ENCODE measurements around the gene AEBP1.

The AEBP1 gene

DNA sequence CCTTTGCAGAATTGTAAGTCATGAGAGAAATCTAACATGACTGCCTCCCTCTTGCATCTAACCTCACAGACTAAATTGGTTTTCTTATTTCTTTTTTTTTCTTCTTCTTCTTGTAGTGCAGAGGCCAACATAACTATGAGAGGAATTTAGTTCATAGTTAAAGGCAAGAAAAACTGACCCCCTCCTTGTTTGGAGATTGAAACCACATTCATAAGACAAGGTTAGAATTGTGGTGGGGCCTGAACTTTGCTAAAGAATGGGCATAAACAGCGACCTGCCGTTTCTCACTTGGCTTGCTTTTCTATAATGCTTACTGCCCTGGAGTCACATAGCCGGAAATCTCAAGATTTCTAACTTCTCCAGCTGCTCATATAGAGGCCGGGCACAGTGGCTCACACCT lies 19.4 kb upstream of the AEBP1 start:
- DNase-seq (ENCODE audit: low read depth), result no peak

DNA sequence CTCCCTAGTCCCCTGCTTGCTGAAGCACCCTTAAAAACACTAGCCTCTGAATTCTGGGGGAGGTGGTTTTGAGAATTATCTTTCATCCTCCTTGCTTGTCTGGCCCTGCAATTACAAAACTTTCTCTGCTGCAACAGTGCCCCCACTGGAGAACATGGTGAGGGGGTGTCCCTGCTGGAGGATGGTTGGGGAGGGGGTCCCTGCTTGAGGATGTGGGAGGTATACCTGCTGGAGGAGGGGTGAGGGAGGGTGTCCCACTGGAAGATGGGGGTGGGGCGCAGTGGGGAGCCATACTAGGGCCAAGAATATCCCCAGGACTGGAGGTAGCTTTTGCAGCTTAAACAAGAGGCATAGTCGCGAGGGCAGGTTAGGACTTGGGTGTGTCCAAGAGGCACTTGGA lies 18.6 kb upstream of the AEBP1 start:
- no peak for DNase-seq (ENCODE audit: low read depth)

DNA sequence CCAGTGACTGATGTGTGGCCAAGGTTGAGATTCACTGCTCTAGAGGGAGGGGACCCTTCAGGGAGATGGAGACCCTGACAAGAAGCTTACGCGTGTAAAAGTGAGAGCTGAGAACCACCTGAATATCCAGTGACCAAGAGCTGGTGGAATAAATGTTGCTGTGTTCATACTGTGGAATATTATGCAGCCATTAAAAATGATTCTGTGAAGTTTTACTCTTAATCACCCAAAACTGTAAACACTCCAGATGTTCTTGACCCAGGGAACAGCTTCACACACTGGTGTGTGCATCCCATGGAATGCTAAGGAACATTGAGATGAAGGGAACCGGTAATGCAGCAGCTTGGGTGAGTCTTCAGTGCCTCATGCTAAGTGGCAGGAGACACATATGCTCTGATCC lies 17.5 kb upstream of the AEBP1 start:
- no peak for DNase-seq (ENCODE audit: low read depth)

DNA sequence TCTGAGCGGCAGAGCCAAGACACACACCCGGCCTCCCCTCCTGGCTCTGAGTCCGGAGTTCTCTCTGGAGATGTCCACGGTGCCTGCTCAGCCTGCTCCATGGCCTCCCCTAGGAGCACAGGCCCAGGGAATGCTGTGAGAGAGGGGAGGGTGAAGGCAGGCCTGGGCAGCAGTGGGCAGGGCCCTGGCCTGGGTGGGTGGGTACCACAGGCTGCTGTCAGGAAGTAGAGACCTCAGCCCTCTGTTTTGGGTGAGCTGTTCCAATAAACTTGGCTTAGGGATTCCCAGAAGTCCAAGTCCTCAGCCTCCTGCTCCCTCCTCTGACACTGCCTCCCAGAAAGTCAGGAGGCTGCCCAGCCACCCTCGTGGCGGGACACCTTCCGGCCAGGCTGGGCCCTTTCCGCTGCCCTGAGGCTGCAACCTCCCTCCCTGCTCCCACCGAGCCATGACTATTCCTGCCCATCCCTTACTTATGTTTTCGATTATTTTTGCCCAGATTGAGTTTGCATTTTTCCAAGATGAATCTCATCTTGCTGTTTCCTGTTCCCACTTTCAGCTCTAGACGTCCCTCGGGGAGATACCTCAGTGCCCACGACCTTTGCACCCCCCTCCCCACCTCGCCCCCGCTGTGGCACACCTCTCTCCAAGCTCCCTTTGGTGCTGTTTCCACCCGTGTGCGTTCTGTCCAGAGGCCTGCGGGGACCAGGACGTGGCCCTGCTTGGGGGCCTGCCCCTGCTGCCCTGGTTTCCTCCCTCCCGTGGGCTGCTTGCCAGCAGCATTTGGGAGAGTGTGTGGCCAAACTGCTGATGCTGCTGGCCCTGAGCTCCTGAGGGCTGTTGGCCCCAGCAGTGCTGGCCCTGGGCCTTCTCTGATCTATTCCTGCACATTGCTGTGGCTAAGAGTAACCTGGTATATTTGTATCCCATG lies 16.0 kb upstream of the AEBP1 start:
- peak; percentile 99 for DNase-seq (ENCODE audit: low read depth)

DNA sequence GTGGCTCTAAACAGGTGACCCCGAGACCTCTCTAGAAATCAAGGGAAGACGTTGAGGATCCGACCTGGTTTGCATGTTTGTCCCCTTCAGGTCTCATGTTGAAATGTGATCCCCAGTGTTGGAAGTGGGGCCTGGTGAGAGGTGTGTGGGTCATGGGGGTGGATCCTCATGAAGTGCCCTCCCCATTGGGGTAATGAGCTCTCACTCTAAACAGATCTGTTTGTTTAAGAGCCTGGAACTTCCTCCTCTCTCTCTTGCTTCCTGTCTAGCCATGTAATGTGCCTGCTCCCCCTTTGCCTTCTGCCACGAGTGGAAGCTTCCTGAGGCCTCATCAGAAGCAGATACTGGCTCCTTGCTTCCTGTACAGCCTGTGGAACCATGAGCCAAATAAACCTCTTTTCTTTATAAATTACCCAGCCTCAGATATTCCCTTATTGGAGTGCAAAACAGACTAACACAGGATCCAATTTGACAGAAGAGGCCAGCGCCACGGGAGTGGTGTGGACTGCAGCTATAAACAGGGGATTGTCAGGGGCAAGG lies 11.0 kb upstream of the AEBP1 start:
- DNase-seq (ENCODE audit: low read depth), result no peak

DNA sequence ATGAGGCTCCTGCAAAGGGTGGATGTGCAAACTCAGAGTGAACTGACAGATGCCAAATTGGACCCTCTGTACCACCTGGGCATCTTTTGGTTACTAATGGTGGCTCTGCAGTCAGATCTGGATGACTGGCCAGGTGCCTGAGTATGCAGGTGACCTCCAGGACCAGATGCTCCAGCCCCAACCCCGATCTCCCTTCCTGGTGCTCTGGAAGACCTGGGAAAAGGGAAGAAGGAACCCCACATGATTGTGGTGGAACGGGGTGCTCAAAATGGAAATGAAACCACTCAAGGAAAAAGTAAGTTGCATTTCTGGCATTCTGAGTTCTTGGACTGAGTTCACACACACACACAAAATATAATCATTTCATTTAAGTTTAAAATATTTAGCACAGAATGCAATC lies 9.8 kb upstream of the AEBP1 start:
- DNase-seq (ENCODE audit: low read depth), result no peak

DNA sequence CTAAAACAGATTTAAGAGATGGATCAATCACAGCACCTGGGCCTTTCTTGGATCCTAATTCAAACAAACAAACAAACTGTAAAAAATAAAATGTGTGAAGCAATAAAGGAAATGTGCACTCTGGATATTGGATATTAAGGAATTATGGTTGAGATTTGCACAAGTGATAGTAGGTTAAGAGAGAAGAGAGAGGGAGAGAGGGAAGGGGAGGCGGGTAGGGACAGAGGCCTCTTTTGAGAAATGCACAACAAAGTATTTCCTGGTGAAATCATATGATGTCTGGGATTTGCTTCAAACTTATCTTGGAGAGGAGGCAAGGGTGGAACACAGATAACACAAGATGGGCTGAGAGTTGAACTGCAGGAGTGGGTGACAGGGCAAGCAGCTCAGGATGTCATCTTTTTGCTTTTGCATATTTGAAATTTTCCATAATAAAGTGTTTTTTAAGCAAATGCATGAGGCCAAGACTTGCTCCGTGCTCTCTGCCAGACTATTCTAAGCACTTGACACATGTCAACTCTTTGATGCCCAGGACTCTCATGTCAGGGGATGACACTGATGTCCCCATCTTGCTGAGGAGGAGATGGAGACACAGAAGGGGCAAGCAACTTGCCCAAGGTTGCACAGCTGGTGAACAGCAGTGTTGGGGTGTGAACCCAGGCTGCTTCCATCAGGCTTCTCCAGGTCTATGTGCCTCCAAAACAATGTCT lies 9.1 kb upstream of the AEBP1 start:
- no peak for DNase-seq (ENCODE audit: low read depth)

DNA sequence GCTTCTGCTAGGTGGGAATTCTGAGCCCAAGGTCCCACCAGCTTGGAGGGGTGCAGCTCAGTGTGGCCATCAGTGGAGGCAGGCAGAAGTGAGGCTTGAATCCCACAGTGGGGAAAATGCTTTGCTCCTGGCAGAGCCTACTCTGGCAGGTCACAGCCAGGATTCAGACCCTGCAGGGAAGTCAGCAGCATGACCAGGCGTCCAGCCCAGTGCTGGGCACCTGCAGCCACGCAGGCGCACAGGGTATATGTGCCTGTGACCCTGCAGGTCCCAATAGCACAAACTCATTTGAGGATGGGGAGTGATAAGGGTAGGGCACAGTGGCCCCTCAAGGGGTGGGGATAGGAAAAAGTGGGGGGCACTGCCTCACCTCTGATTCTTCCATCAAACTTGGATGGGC lies 8.4 kb upstream of the AEBP1 start:
- DNase-seq (ENCODE audit: low read depth), result no peak

DNA sequence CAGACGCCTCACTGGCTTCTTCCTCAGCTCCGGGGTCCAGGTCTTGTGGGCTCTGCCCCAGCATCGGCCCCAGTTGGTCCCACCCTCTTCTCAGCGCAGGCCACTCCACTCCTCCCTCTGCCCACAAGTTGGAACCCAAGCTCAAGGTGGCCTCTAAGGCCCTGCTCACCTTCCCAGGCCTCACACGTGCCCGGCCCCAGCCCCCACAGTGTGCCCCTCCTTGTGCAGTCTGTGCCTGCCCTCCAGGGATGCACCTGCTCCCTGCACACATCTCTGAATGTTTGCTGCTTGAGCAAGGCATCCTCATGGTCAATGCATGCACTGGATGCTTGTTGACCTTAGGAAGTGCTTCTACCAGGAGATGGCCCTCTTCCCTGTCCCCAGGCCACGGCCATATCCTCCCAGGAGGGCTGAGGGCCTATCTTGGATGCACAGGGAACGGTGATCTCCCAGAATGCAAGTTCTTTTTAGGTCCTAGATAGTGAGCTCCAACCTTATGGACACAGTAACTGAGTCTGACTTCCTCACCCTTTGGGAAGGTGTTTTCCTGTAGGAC lies 7.7 kb upstream of the AEBP1 start:
- DNase-seq (ENCODE audit: low read depth), result no peak

DNA sequence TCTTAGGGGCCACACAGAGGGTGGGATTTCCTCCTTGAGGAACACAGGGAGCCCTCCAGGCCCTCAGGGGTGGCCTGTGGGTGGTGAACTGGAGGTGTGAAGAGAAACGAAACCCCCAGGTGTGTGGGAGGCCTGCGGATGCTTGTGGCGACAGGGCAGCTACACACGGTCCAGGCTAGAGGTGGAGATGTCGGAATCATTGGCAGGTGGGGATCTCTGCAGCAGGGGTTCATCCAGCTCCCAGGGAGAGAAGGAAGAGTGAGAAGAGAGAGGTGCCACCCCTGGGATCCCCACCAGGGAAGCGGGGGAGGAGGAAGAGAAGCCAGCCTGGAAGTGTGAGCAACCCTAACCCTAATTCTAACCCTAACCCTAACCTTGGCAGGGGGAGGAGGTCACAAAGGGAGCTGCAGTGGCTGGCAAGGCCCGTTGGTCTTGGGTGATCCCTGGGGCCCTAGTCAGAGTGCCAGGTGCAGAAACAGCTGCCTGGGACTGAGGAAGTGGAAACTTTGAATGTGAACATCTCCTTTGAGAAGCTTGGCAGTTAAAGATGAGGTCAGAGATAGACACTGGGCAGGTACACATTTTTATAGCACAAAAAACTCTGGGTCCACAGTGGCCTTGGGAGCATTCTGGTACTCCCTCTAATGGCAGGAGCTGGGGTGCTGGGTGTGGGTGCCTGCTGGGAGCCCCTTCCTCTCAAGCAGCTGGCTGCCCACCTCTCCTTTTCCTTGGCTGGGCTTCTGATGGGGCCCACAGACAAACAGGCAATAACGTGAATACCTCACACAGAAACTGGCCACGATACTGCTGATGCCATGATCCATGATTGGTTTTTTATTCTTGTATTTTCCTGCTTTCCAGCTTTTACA lies 6.8 kb upstream of the AEBP1 start:
- DNase-seq (ENCODE audit: low read depth), result no peak

DNA sequence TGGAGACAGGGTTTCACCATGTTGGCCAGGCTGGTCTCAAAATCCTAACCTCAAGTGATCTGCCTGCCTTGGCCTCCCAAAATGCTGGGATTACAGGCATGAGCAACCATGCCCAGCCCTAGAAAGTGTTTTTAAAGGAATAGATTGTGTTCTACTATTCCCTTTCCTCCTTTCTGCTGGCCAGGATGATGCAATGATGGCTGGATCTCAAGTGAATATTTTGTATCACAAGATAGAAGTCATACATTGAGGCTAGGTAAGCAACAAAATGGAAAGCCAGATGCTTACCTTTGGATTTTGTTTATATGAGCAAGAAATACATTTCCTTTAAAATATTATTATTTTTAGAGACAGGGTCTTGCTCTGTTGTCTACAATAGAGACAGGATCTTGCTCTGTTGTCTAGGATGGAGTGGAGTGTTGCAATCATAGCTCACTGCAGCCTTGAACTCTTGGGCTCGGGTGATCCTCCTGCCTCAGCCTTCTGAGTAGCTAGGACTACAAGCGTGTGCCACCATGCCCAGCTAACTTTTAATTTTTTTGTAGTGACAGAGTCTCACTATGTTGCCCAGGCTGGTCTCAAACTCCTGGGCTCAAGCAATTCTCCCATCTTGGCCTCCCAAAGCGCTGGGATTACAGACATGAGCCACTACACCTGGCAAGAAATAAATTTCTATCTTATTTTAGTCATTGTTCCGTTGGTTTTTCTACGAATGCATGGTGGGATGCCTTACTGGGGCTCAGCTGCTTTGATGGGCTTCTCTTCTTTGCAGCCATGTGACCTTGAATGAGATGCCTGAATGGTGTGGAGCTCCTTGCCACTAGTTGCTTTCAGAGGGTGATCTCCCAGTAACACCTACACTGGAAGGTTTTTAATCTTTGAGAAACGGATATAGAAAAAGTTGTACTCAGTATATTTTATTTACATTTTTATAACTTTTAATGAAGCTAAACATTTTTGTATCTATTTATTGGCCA lies 5.8 kb upstream of the AEBP1 start:
- DNase-seq (ENCODE audit: low read depth), result no peak

DNA sequence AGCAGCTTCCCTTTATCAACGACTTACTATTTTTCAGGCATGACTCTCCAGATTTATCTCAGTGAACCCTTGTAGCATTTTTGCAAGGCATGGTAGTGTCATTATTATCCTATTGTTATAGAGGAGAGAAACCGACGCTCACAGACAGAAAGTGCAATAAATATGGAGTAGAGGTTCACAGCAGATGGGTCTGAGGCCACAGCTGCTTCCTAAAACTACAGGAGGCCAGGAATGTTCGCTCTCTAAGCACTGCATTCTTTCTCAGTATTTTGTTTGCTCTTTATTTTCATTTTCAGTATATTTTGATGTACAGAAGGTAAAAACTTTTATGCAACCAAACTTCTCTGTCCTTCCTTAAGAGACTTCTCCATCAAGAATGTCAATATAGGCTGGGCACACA lies 4.5 kb upstream of the AEBP1 start:
- DNase-seq (ENCODE audit: low read depth), result no peak

DNA sequence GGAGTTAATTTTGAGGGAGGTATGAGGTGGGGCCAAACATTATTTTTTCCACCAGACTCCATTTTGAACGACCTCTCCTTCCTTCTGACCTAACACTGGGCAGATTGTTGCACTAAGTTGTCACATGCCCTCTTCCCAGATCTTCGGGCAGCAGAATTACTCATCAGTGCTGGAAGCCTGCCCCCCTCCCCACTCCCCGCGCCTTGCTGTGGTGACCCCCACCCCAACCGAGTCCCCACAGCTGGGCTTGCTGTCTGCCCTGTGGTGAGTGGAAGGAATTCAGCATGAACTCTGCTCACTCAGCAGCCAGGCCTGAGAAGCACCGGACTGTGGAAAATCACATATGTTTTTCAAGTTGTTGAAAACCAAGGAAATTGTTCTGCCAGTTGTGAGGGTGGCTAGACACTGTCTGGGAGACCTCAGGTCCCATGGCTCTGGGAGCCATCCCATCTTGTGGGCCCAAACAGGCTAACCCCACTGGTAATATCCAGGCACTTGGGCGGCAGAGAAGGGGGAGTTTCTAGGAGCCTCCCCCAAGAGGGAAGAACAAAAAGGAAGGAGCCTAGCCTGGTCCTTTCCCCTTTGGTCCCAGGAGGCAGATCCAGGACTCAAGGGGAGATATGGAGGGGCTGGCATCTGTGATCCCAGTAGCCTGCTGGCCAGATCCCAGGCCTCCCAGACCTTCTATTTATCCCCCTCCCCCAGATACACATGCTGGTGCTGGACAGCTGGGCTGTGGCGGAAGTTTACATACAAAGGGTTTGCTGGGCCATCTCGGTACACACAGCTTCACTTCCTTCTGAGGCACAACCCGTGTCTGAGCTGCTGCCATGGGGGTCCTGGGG lies 3.5 kb upstream of the AEBP1 start:
- no peak for DNase-seq (ENCODE audit: low read depth)

DNA sequence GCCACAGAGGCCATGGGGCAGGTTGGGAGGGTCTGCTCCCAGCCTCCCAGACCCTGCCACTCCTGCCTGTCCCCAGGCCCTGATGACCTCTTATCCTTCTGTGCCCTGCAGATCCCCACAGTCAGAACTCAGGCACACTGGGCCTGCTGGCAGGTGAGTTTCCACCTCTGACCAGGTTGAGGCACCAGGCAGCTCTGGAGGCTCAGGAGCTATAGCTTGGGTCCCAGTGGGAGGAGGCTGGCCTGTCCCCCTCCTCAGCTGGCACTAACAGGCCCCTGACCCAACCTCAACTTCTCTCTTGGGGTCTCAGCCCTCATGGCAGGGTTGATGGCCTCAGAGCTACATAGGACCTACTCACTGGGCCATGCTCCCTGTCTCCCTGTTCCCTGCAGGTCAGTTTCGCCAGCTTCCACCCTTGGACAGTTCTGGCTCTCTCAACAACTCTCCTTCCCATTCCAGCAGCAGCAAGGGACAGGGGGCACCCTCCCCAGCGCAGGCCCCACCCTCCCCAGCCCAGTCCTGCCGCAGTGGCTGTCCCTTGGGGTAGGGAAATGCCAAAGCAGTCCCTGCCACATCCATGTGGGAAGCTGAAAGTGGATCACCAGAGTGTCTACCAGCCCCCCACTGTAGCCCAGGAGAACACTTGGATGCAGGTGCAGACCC lies 2.7 kb upstream of the AEBP1 start:
- DNase-seq (ENCODE audit: low read depth), result no peak

DNA sequence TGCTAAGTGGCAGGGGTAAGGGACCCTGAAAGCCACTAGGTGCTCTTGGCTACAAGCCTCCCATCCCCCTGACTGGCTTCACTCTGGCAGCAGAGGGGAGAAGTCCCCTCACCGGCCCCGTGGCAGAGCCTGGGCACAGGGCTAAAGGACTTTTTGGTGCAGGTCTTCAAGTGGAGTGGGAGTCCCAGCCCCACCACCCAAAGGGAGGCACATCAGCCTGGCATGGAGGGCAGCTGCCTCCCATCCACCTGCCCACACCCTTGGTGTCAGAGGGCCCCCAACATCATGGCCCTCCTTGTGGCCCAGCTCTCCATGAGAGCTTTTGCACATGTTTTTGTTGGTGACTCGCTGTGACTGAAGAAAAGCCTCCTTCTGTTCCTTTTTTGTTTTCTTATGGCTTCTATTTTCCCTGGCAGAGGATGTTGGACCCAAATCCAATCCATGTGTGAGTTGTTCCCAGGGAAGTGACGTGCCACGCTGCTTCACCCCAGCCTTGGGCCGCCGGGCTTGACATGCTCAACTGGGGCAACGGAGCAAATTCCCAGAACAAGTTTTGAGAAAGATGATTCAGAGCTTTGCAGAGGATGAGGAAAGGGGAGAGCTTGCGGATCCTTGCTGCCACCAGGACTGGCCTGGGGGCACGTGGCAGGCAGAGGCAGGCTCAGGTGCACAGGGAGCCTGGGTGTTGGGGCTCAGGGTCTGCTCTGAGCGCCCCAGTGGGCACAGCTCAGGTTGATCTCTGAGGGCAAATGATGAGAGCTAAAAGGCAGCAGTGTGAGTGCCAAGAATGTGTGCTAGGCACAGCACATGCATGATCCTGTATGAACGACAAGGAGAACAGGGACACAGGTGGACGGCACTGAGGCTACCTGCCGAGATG lies 1.9 kb upstream of the AEBP1 start:
- peak; percentile 62 for DNase-seq (ENCODE audit: low read depth)

DNA sequence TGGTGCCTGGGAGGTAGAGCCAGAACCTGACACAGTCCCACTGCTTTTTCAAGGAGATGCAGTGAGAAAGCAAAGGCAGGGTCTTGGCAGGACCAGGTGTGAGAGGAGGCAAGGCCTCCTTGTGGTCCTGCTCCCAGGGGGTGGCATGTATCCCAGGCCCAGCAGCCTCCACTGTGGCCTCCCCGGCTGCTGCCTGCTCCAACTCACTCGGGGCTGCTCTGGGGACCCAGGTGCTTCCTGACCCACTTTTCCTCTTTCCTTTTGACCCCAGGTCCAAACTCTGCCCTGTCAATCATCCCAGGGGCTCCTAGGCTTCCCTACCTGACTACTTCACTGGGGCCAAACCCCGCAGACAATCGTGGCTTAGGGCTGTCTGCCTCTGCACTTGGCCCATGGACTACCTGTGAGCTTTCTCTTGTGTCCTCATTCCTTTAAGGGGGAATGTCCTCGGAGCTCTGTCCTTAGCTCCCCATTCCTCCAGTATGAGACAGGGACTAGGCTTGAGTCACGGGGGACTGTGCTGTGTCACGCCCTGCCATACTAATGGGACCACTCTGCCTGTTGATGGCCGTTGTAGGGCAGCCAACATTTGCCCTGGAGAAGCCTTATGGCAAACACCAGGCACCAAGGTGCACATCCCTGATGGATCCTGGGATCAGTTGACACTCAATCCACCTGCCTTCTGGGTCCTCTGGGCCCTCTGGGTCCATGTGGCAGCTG lies 1.1 kb upstream of the AEBP1 start:
- DNase-seq (ENCODE audit: low read depth), result no peak

DNA sequence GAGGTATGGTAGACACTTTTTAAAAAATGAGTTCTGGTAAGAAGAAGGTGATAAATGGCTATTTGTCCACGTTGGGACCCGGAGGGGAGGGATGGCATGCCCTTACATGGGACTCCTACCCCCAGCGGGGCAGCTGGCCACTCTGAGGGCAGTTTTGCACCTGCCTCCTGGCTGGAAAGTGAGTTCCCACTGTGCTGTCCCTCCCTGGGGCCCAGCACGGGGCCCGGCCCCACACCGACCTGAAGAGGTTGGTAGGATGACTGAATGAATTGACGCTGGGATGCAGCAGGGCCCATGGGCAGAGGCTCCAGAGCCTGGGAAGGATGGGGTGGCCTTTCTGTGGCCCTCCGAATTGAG lies 601 bp upstream of the AEBP1 start:
- no peak for DNase-seq (ENCODE audit: low read depth)

All from HS-5 (cell line).